Measurements from ENCODE around the gene CASP10.

The CASP10 gene

DNA sequence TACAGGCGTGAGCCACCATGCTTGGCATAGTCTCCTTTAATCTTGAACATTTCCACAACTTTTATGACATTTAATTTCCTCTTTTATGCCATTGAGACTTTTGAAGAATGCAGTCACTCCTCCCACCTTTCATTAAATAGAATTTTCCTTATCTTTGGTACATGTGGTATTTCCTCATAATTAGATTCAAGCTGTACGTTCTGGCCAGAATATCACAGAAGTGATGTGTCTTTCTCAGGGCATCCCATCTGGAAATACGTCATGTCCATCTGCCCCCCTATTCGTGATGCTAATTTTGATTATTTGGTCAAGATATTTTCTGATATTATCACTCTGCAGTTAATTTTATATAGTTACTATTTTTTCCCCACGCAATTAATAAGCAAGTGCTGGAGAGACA is 16.9 kb downstream of the CASP10 start:
- no peak for DNase-seq

DNA sequence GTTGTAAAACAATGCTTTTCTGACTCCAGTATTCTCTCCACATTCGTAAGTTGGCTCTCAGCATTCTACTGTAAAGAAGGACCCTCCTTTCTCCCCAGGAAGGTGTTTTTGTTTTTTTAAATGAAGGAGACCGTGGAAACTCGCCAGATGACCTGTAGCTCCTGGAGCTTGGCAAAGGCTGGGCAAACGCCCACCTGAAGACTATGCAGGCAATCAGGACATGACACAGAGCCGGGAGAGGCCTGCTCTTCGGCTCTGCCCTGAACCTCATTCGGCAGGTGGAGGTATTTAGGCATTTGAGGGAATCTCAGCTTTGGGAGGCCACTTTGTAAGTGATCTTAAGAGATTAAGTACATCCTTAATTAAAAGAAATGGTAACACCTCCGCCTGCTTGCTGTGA is 17.4 kb downstream of the CASP10 start:
- DNase-seq = no peak

- DNase-seq = no peak
These were observed 18.4 kb downstream of the CASP10 start for GRCh38 chr2:201201371-201201770.

- no peak for DNase-seq
These were observed 21.1 kb downstream of the CASP10 start for GRCh38 chr2:201203916-201204654.

DNA sequence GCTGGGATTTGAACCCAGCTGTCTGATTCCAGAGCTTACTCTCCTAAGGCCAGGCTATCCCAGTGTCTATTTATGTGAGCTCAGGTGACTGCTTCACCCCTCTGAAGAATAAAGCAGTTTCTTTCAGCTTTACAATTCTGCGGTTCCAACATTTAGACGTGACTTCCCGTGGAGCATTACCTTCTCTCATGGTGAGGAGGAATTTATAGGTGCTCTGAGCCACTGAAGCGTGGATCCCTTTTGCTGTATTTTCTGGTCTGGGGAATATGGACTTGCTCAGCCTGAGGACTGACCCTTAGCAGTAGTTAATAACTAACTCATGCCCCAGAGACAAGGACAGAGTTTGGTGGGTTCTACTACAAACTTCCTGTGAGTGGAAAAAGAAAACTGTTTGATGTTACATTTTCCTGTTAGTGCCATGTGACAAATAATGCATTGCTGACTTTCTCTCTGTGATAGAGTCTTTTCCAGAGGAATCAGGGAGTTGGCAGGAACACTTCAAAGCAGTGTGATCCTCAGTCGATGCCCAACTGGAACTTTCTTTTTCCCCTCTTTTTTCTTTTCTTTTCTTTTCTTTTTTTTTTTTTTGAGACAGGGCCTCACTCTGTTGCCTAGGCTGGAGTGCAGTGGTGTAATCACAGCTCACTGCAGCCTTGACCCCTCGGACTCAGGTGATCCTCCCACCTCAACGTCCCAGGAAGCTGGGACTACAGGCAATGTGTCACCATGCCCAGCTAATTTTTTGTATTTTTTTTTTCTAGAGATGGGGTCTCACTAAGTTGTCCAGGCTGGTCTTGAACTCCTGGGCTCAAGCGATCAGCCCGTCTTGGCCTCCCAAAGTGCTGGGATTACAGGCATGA is 21.9 kb downstream of the CASP10 start:
- DNase-seq = peak in 1 of 6 experiments; percentile 10

DNA sequence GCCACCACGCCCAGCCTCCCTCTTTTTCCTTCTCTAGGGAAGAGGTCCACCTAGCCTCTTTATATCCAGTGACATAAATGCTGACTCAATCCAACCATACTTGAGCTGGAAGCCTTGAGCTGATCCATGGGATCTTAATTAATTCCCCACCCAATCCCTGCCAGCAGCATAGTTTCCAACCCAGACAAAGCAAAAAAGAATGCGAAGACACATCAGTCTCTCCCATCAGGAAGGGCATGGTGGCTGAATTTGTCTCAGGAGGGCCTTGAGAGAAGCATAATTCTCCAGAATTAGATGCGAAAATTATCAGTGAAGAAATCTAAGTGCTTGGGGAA is 22.5 kb downstream of the CASP10 start:
- peak in 3 of 6 experiments; percentile 11 to 31 (median 12) for DNase-seq

- no peak for DNase-seq
These were observed 25.8 kb downstream of the CASP10 start for GRCh38 chr2:201208563-201209252.

DNA sequence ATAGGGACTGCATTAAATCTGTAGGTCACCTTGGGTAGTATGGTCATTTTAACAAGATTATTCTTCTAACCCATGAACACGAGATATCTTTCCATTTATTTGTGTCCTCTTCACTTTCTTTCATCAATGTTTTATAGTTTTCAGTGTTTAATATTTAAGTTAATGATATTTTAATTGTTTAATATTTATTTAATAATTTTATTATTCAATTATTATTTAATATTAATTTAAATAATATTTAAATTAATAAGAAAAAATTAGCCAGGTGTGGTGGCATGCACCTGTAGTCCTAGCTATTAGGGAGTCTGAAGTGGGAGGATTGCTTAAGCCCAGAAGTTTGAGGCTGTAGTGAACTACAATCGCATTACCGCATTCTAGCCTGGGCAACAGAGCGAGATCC is 33.0 kb downstream of the CASP10 start:
- DNase-seq = no peak

DNA sequence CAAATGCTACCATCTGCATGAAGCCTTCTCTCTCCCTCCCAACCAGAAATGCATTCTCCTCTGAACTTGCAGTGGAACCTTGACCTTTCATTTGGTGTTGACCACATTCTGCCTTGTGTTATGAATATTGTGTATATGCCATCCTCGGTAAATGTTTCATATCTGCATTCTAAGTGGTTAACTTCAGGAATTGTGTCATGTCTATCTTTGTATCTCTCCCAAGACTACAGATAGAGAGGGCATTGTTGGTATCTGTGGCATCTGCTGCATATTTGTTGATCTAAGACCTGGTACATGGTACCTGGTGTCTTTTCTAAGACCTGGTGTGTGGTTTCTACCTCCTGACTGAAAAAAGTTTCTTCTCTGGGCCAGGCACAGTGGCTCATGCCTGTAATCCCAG is 34.0 kb downstream of the CASP10 start:
- no peak for DNase-seq

DNA sequence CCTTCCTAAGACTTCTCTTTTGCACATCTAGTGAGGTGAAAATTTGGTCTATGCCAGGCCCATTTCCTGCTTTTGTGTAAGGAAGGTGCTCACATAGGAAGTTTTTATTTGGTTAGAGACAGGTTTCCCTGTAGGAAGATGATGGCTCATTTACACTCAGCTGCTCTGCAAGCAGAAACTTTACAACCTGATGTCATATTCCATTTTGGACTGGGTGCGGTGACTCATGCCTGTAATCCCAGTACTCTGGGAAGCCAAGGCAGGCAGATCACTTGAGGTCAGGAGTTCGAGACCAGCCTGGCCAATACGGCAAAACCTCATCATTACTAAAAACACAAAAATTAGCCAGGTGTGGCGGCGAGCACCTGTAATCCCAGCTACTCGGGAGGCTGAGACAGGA is 35.8 kb downstream of the CASP10 start:
- DNase-seq = no peak

GRCh38 chr2:201219328-201220096 is 36.6 kb downstream of the CASP10 start:
- DNase-seq = no peak

DNA sequence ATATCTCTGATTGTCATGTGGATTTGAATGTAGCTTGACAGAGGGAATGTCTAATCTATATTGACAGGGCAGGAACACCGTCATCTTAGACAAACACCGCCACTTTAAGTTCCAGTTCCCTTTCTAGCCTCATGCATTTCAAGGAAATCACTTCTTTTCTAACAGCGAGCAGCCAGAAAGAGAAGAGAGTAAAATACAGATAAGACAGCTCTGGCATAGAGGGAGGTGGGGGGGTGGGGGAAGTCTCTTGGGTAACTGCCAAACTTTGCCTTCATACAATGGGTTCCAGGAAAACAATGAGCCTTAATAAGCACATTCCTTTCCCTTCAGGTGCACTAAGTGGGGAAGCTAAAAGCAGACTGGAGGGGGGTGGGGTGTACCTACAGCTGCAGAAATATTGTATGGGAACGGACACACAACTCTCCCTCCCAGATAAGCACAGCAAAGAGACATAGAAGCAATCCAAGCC is 37.2 kb downstream of the CASP10 start:
- DNase-seq = no peak

DNA sequence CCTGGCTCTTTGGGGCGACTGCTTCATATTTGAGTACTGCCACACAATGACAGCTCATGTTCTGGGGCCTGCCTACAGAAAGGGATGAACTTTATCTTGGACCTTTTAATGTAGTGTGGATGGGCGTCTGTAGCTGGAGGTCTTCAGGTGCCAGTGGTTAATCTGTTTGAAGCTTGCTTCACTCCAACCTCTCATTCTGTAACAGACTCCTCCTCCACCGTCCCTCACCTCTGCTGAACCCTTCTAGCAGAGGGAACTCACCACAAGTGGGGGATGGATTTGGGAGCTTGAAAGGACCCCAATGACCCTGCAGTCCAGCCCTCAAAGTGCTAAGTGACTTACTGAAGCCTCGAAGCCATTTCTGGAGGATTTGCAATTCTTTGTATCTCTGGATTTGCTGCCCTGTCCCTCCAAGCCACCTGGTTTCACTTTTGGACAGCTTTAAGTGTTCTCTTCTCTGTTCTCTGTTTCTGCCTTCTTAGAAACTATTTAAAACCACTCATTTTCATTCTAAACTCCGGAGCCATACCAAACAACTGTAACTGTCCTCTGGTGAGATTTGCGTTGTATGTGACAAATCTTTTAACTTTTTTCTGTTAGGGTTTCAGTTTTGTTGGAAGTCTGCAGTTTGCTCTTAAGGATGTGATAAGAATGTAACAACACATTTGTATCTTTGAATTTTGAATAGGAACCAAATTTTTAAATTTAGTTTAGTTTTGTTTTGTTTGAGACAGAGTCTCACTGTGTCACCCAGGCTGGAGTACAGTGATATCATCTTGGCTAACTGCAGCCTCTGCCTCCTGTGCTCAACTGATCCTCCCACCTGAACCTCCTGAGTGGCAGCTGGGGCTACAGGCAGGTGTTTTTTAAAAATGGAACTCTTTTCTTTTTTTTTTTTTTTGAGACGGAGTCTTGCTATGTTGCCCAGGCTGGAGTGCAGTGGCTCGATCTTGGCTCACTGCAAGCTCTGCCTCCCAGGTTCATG is 40.4 kb downstream of the CASP10 start:
- DNase-seq = no peak

DNA sequence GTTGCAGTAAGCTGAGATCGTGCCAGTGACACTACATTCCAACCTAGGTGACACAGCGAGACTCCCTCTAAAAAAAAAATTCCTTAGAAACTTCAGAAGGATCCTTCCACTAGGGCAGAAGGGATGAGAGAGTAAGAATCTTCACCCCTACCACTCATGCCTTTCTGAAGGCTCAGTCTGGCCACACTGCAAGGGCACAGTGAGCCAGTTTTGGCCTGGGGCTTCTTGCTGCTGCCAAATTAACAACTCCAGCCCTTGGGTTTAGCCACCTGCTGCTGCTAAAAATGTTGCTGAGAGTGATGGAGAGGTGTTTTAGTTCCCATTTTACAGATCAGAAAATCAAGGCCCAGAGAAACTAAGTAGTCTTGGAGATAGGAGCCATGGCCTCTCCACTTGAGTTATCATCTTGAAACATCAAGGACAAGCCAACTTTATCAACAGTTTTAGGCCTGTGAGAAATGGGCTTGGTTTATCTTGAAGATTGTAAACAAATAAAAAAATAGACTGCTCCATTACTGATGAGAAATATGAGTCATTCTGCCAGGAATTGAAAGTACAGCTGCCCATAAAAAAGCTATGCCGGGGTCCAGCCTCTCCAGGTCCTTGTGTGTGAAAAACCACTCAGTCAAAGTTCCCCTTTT is 45.5 kb downstream of the CASP10 start:
- no peak for DNase-seq

DNA sequence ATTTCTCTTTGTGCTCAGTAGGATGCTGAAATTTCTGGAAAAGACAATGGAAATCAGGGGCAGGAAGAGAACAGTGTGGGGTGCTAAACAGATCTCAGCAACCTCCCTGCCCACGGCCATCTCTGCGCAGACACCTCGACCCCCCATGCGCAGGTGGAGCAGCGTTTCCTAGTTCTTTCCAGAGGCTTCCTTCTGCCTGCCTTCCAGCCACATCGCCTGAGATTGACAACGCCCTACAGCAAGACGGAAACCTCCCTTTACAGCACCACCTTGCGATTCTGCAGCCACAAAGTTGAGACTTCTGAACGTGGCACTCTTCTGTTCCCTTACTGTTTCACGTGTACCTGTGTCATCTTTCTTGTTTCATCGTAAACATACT is 46.0 kb downstream of the CASP10 start:
- DNase-seq = peak in 2 of 6 experiments; percentile 25 to 26

GRCh38 chr2:201231781-201232466 is 49.0 kb downstream of the CASP10 start:
- DNase-seq = peak; percentile 68 to 93 (median 88)

- no peak for DNase-seq
These were observed 49.5 kb downstream of the CASP10 start for GRCh38 chr2:201232467-201232815.

- peak; percentile 72 to 87 (median 86) for DNase-seq
These were observed 50.4 kb downstream of the CASP10 start for GRCh38 chr2:201233192-201233811.

- DNase-seq = peak in 2 of 6 experiments; percentile 34 to 35
These were observed 51.1 kb downstream of the CASP10 start for GRCh38 chr2:201233812-201234662.

All from stimulated activated naive CD4-positive, alpha-beta T cell (primary cell).